Fibroblast of skin of left quadriceps (primary cell): ENCODE results near the gene TMEM179.

ENCODE experiments used
- DNase-seq, 2 experiments: peaks; one replicate each; pipeline ENCODE4 v3.0.0-alpha.2; 2013; ENCODE audit warnings: low read depth in 2 of 2

The TMEM179 gene

GRCh38 chr14:104569435-104569834 lies 35.1 kb downstream of the TMEM179 start:
- DNase-seq: no peak

GRCh38 chr14:104568620-104569019 lies 36.0 kb downstream of the TMEM179 start:
- no peak for DNase-seq

GRCh38 chr14:104567957-104568225 lies 36.7 kb downstream of the TMEM179 start:
- DNase-seq: no peak

GRCh38 chr14:104567141-104567956 lies 37.2 kb downstream of the TMEM179 start:
- DNase-seq: no peak

GRCh38 chr14:104564744-104565679 lies 39.6 kb downstream of the TMEM179 start:
- no peak for DNase-seq

GRCh38 chr14:104563742-104564615 lies 40.6 kb downstream of the TMEM179 start:
- peak; percentile 2 for DNase-seq

- no peak for DNase-seq
Measured at GRCh38 chr14:104563191-104563741, 41.3 kb downstream of the TMEM179 start.

- DNase-seq: no peak
Measured at GRCh38 chr14:104562606-104563005, 42.0 kb downstream of the TMEM179 start.

- DNase-seq: no peak
Measured at GRCh38 chr14:104561632-104562495, 42.7 kb downstream of the TMEM179 start.

GRCh38 chr14:104561124-104561557 lies 43.4 kb downstream of the TMEM179 start:
- no peak for DNase-seq

GRCh38 chr14:104560586-104560945 lies 44.0 kb downstream of the TMEM179 start:
- DNase-seq: no peak

- DNase-seq: no peak
Measured at GRCh38 chr14:104559804-104560585, 44.6 kb downstream of the TMEM179 start.

- no peak for DNase-seq
Measured at GRCh38 chr14:104559028-104559803, 45.4 kb downstream of the TMEM179 start.

GRCh38 chr14:104558231-104559027 lies 46.1 kb downstream of the TMEM179 start:
- DNase-seq: no peak

- DNase-seq: no peak
Measured at GRCh38 chr14:104557766-104558165, 46.8 kb downstream of the TMEM179 start.

- no peak for DNase-seq
Measured at GRCh38 chr14:104557086-104557485, 47.5 kb downstream of the TMEM179 start.

GRCh38 chr14:104556256-104557021 lies 48.1 kb downstream of the TMEM179 start:
- DNase-seq: no peak
